HepG2 (cell line): ENCODE results near the gene RAB27B. TPM values are rescaled to one million over a fixed set of nuclear protein-coding genes. Genes with fewer than 3 reads are reported as not detected.

Experiments used
- ATAC-seq: fragments of 200-7000 bp; cut with Tn5 transposase; 3 replicates; pipeline ENCODE4 v1.9.1; 2020; ENCODE audit warnings: mild to moderate bottlenecking, moderate library complexity
- BruUV-seq: library from RNA; stranded (reverse); fragments of 400-500 nt; replicated peaks from 2 replicates; lab custom pipeline; 2021; lab: Mats Ljungman, UMichigan
- CTCF ChIA-PET: fragments of 300-600 bp; formaldehyde crosslinking; extraction: SDS; loops from one replicate; lab custom pipeline; 2021; ENCODE audit warnings: low total read pairs, inconsistent platforms, low intra/inter-chr PET ratio; lab: Yijun Ruan, JAX
- POLR2A ChIA-PET: fragments of 350-600 bp; sonication (Branson Sonifier 250); formaldehyde crosslinking; loops from one replicate; lab custom pipeline; 2020; ENCODE audit warnings: antibody characterized with exemption, inconsistent platforms; lab: Yijun Ruan, JAX
- DNase-seq: peaks from one replicate; pipeline ENCODE4 v3.0.0-alpha.2; 2015; ENCODE audit warnings: low spot score
- FAIRE-seq: peaks from 3 replicates; lab custom pipeline; 2011; peaks lifted over from hg19 to GRCh38; lab: Jason Lieb, UNC
- H2AFZ ChIP-seq: one replicate; pipeline ENCODE4 v1.6.1; 2011; ENCODE audit warnings: low read length, inconsistent platforms
- H3K27ac ChIP-seq: fragments of 300-600 bp; 3 replicates; pipeline ENCODE4 v1.8.0; 2011; ENCODE audit warnings: mixed run types, mild to moderate bottlenecking, mixed read lengths, low read length, inconsistent platforms; ENCODE audit not compliant: insufficient read depth; ENCODE audit errors: extremely low read length
- H3K27me3 ChIP-seq, 2 experiments: fragments of 200-600 bp in 1 of 2; 2 replicates in 1 of 2; 3 replicates in 1 of 2; pipeline versions ENCODE4 v1.6.0 to v1.8.0; 2011; ENCODE audit warnings: low read length in 2 of 2, mild to moderate bottlenecking in 2 of 2, moderate library complexity in 2 of 2, inconsistent platforms in 1 of 2; ENCODE audit not compliant: insufficient read depth in 2 of 2, control insufficient read depth in 1 of 2
- H3K36me3 ChIP-seq, 2 experiments: fragments of 200-600 bp in 1 of 2; replicated peaks in 1 of 2; 2 replicates in 1 of 2; 3 replicates in 1 of 2; pipeline versions ENCODE4 v1.5.1 to v1.8.0; 2011; ENCODE audit warnings: low read length in 2 of 2, inconsistent platforms in 1 of 2; ENCODE audit not compliant: insufficient read depth in 2 of 2, control insufficient read depth in 1 of 2
- H3K4me1 ChIP-seq: 2 replicates; pipeline ENCODE4 v1.5.1; 2012; ENCODE audit warnings: low read length, inconsistent platforms; ENCODE audit not compliant: insufficient read depth
- H3K4me2 ChIP-seq: 2 replicates; pipeline ENCODE4 v1.6.0; 2011; ENCODE audit warnings: low read depth, low read length, inconsistent platforms
- H3K4me3 ChIP-seq, 3 experiments: fragments of 200-600 bp in 1 of 3; sonication (generic), shearing (Covaris generic) in 1 of 3; replicated peaks in 1 of 3; 2 replicates each; pipeline ENCODE4 v1.5.1; 2011 to 2016; ENCODE audit warnings: low read length in 3 of 3, inconsistent platforms in 2 of 3, low read depth in 2 of 3, mild to moderate bottlenecking in 2 of 3, control low read depth in 1 of 3, mixed read lengths in 1 of 3; ENCODE audit not compliant: insufficient read depth in 1 of 3
- H3K79me2 ChIP-seq: one replicate; pipeline ENCODE4 v1.6.1; 2011; ENCODE audit warnings: low read length, inconsistent platforms; ENCODE audit not compliant: insufficient read depth
- H3K9ac ChIP-seq: 2 replicates; pipeline ENCODE4 v1.6.0; 2011; ENCODE audit warnings: mild to moderate bottlenecking, low read depth, low read length, inconsistent platforms; ENCODE audit not compliant: insufficient read depth
- H3K9me3 ChIP-seq: 2 replicates; pipeline ENCODE4 v1.5.1; 2012; ENCODE audit warnings: mild to moderate bottlenecking, low read length
- H4K20me1 ChIP-seq: 2 replicates; pipeline ENCODE4 v1.6.0; 2011; ENCODE audit warnings: inconsistent platforms, mild to moderate bottlenecking, low read length, moderate library complexity; ENCODE audit not compliant: insufficient read depth
- ARNTL ChIP-seq: sonication (generic); formaldehyde crosslinking; IDR thresholded peaks from 2 replicates; pipeline ENCODE4 v1.4.0; 2020; ENCODE audit warnings: mild to moderate bottlenecking, missing genetic modification reagents
- GTF2F1 ChIP-seq: fragments of 150-350 bp; IDR thresholded peaks from 2 replicates; pipeline ENCODE4 v1.6.1; 2014; ENCODE audit warnings: low read length
- HNRNPUL1 ChIP-seq: fragments of 200-400 bp; formaldehyde crosslinking; IDR thresholded peaks from 2 replicates; pipeline ENCODE4 v1.6.1; 2017; ENCODE audit warnings: low read depth, mild to moderate bottlenecking, low read length, moderate library complexity
- KLF9 ChIP-seq: IDR thresholded peaks from 2 replicates; pipeline ENCODE4 v1.6.1; 2016; ENCODE audit warnings: low read depth
- PHF8 ChIP-seq: sonication (generic); formaldehyde crosslinking; IDR thresholded peaks from 2 replicates; pipeline ENCODE4 v1.5.0; 2020; ENCODE audit warnings: missing genetic modification reagents
- RORA ChIP-seq: sonication (generic); formaldehyde crosslinking; IDR thresholded peaks from 2 replicates; pipeline ENCODE4 v1.5.0; 2020; ENCODE audit warnings: mild to moderate bottlenecking, missing genetic modification reagents, moderate library complexity
- SMARCC2 ChIP-seq: fragments of 450-650 bp; IDR thresholded peaks from 2 replicates; pipeline ENCODE4 v1.6.1; 2017; ENCODE audit warnings: antibody characterized with exemption, mild to moderate bottlenecking
- SP1 ChIP-seq, 2 experiments: fragments of 450-650 bp in 1 of 2; sonication (generic) in 1 of 2; formaldehyde crosslinking in 1 of 2; IDR thresholded peaks; 2 replicates each; pipeline versions ENCODE4 v1.4.0 to v1.6.1; 2016 to 2020; ENCODE audit warnings: missing genetic modification reagents in 1 of 2
- STAG1 ChIP-seq: sonication (generic); formaldehyde crosslinking; IDR thresholded peaks from 2 replicates; pipeline ENCODE4 v1.4.0; 2020; ENCODE audit warnings: missing genetic modification reagents
- TEAD2 ChIP-seq: sonication (generic); formaldehyde crosslinking; IDR thresholded peaks from 2 replicates; pipeline ENCODE4 v1.9.0; 2021; ENCODE audit warnings: missing genetic modification reagents
- TEAD3 ChIP-seq: optimal IDR thresholded peaks from 2 replicates; pipeline ENCODE3; 2016; ENCODE audit warnings: borderline replicate concordance
- ZNF205 ChIP-seq: IDR thresholded peaks from 2 replicates; pipeline ENCODE4 v1.6.1; 2018; ENCODE audit warnings: missing biosample characterization, missing genetic modification reagents
- ZNF510 ChIP-seq: sonication (generic); formaldehyde crosslinking; IDR thresholded peaks from 2 replicates; pipeline ENCODE4 v1.4.0; 2020; ENCODE audit warnings: low read depth, mild to moderate bottlenecking, missing genetic modification reagents
- ZNF629 ChIP-seq: sonication (generic); formaldehyde crosslinking; conservative IDR thresholded peaks from 2 replicates; pipeline ENCODE4 v1.5.0; 2020; ENCODE audit warnings: missing genetic modification reagents
- WGBS: methylation state at CpG from one replicate; pipeline ENCODE4 v1.1.6; 2017; ENCODE audit warnings: low lambda C conversion rate; 5-methylcytosine and 5-hydroxymethylcytosine counted together
- in situ Hi-C: cut with HindIII; loops from 2 replicates; pipeline ENCODE4 v1.10.0; 2017; ENCODE audit warnings: low pct_unique_long_range_greater_than_20kb; ENCODE audit not compliant: extremely low pct_ligation_motif_present
- intact Hi-C: fragments of 100-400 bp; cut with micrococcal nuclease; formaldehyde crosslinking; loops from one replicate; pipeline ENCODE4 v1.10.0; 2022; ENCODE audit not compliant: unreplicated experiment
- polyA plus RNA-seq, 8 experiments: library from polyadenylated mRNA; depleted of rRNA in 3 of 8; stranded (reverse) in 7 of 8; unstranded in 1 of 8; fragments of >200 nt; fragmentation: Illumina TruSeq in 4 of 8; extraction: Trizol in 4 of 8; gene quantifications; 2 replicates each; pipeline versions ENCODE4 v1.2.1 to v1.2.3, GENCODE V29; 2011 to 2016; ENCODE audit warnings: low read depth in 4 of 8, missing spikeins in 1 of 8, mixed read lengths in 1 of 8; ENCODE audit not compliant: insufficient read depth in 1 of 8
- total RNA-seq, 5 experiments: library from RNA; depleted of rRNA; stranded (reverse); fragments of >200 nt; fragmentation: Illumina TruSeq; extraction: Trizol; gene quantifications; 2 replicates each; pipeline ENCODE4 v1.2.3, GENCODE V29; 2016; ENCODE audit warnings: low read depth in 1 of 5
- TF ChIP-seq, protein P1 (sequence below): sonication (generic); formaldehyde crosslinking; IDR thresholded peaks from 2 replicates; pipeline ENCODE4 v1.5.0; 2020; ENCODE audit warnings: mild to moderate bottlenecking, missing genetic modification reagents, borderline replicate concordance

The RAB27B gene
- total and polyA plus RNA-seq, 2 of the 13 experiments (the other 11 are each of a cell fraction or from before 2014, with no cell fraction given), result not detected

DNA sequence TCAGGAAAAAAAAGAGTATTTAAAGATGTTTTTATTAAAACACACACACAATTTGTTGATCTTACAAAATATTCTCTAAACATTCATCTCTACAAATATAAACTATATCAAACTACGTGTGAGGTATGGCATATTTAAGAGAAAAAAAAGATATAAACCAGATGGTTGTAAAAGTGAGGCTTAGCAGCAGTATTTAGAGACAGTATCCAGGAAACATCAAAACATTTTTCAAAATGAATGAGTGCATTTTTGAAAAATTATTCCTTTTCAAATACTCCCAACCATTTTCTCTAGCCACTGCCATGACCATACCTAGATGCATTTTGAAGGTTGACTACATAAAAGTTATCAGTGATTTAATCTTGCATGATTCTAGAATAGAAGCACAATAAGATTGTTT is 38.2 kb upstream of the RAB27B start:
- no peak overlapping the region for H2AFZ ChIP-seq
- H3K4me1 ChIP-seq, result no peaks in the 10 kb centered on the region
- H3K9me3 ChIP-seq, result no peaks in the 10 kb centered on the region
- FAIRE-seq (no peak), DNase-seq (no peak), ATAC-seq (no peak)
- no peak overlapping the region for H3K9ac ChIP-seq
- H3K36me3 ChIP-seq, result no peaks in the 10 kb centered on the region
- H3K27me3 ChIP-seq, result peaks cover 0 to 1% of the 10 kb centered on the region in 2 experiments; a peak in 1 of 5 replicates
- H3K27ac ChIP-seq, result no peak overlapping the region
- POLR2A ChIA-PET, result no interaction called here
- intact Hi-C loops (no loop called here), in situ Hi-C loops (no loop called here)
- BruUV-seq, result no TSS peak
- CTCF ChIA-PET, result no interaction called here
- H3K4me3 ChIP-seq, result no peak overlapping the region
- no peaks in the 10 kb centered on the region for H4K20me1 ChIP-seq
- WGBS, result 0% methylated on average over 1 of the region's 1 CpG
- H3K4me2 ChIP-seq, result no peak overlapping the region
- TF ChIP-seq SMARCC2 (no peak), TEAD3 (CRISPR knock-in tag) (no peak), SP1 (IDR thresholded peaks at IDR 0.05) (no peak), SP1 (CRISPR knock-in tag; IDR thresholded peaks at IDR 0.05) (no peak), STAG1 (CRISPR knock-in tag) (no peak)
- H3K79me2 ChIP-seq, result no peaks in the 10 kb centered on the region

DNA sequence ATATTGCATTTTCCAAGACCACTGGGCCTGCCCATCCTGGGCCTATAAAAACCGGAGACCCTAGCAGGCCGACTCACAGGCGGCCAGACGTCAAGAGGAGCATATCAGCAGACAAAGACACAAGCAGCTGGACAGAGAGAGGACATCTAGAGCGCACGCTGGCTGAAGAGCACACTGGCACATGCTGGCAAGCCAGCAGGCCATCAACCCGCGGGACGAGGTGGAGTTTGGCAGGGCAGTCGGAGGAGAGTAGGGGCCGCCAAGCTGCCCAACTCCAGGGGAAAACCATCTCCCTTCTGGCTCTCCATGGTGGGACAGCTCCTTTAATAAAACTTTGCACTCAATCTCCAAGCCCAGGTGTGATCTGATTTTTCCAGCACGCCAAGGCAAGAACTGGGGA is 36.6 kb upstream of the RAB27B start:
- H3K27ac ChIP-seq, result no peak overlapping the region

More for the DNA sequence above, 36.6 kb upstream of the RAB27B start:
- Histone ChIP-seq H3K9me3 (no peaks in the 10 kb centered on the region), H3K4me1 (no peaks in the 10 kb centered on the region), H3K4me3 (no peak overlapping the region), H3K9ac (no peak overlapping the region), H3K27me3 (peaks cover 0 to 1% of the 10 kb centered on the region in 2 experiments; a peak in 1 of 5 replicates), H2AFZ (no peak overlapping the region), H3K36me3 (no peaks in the 10 kb centered on the region), H4K20me1 (no peaks in the 10 kb centered on the region), H3K79me2 (no peaks in the 10 kb centered on the region), H3K4me2 (no peak overlapping the region)
- intact Hi-C loops (no loop called here), in situ Hi-C loops (no loop called here)
- ChIA-PET POLR2A (no interaction called here), CTCF (no interaction called here)
- DNase-seq, result no peak
- no peak for TF ChIP-seq PHF8 (CRISPR knock-in tag)
- TF ChIP-seq ARNTL (CRISPR knock-in tag), result no peak
- no peak for TF ChIP-seq HNRNPUL1
- no peak for TF ChIP-seq ZNF629
- no peak for TF ChIP-seq RORA
- TF ChIP-seq KLF9 (CRISPR knock-in tag), result no peak
- TF ChIP-seq, protein P1, sequence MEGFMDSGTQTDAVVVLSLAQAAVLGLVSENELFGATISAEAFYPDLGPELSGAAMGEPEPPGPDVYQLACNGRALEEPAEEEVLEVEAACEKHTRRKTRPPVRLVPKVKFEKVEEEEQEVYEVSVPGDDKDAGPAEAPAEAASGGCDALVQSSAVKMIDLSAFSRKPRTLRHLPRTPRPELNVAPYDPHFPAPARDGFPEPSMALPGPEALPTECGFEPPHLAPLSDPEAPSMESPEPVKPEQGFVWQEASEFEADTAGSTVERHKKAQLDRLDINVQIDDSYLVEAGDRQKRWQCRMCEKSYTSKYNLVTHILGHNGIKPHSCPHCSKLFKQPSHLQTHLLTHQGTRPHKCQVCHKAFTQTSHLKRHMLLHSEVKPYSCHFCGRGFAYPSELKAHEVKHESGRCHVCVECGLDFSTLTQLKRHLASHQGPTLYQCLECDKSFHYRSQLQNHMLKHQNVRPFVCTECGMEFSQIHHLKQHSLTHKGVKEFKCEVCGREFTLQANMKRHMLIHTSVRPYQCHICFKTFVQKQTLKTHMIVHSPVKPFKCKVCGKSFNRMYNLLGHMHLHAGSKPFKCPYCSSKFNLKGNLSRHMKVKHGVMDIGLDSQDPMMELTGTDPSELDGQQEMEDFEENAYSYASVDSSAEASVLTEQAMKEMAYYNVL, result no peak
- no peak for TF ChIP-seq GTF2F1
- no peak for TF ChIP-seq TEAD2 (CRISPR knock-in tag)
- TF ChIP-seq ZNF510 (CRISPR knock-in tag), result no peak
- no peak for TF ChIP-seq ZNF205
- 30% methylated on average over 11 of the region's 12 CpGs for WGBS
- no peak for ATAC-seq
- no peak for FAIRE-seq
- BruUV-seq, result no TSS peak
